GM11168 (cell line): Measurements from ENCODE around the gene CASP8.

Experiments used
- in situ Hi-C: fragments of 300-500 bp; cut with MboI; formaldehyde crosslinking; loops from one replicate; pipeline ENCODE4 v1.12.0; 2022; ENCODE audit warnings: low sequenced_read_pairs; ENCODE audit not compliant: unreplicated experiment

CASP8 gene

GRCh38 chr2:201319511-201319910 lies 59.2 kb downstream of the CASP8 start:
- in situ Hi-C loops: no loop called here

- in situ Hi-C loops: no loop called here
Observed at GRCh38 chr2:201320257-201320656, 59.9 kb downstream of the CASP8 start.

GRCh38 chr2:201320701-201321100 lies 60.4 kb downstream of the CASP8 start:
- in situ Hi-C loops: no loop called here

- in situ Hi-C loops: no loop called here
Observed at GRCh38 chr2:201322772-201323171, 62.4 kb downstream of the CASP8 start.

- in situ Hi-C loops: no loop called here
Observed at GRCh38 chr2:201327678-201328077, 67.3 kb downstream of the CASP8 start.

- in situ Hi-C loops: no loop called here
Observed at GRCh38 chr2:201329409-201329808, 69.1 kb downstream of the CASP8 start.
